ENCODE measurements around the gene SLC7A5. TPM values are rescaled to one million over a fixed set of nuclear protein-coding genes. Genes with fewer than 3 reads are reported as not detected.
"Not testable (repeated sequence)": the region's sequence is repeated elsewhere in the genome, so short reads cannot be mapped to it uniquely, and the experiment has no call there.

Gene SLC7A5
- total RNA-seq, result 13.4 TPM

GRCh38 chr16:87869061-87869878, at the start of gene SLC7A5:
Gene SLC7A5 (minus strand): TSS chr16:87869507. CDS start chr16:87869422, 85 bp downstream.
- DNase-seq (ENCODE audit: low spot score), result peak; percentile 72
- peak; percentile 86 for ATAC-seq

DNA sequence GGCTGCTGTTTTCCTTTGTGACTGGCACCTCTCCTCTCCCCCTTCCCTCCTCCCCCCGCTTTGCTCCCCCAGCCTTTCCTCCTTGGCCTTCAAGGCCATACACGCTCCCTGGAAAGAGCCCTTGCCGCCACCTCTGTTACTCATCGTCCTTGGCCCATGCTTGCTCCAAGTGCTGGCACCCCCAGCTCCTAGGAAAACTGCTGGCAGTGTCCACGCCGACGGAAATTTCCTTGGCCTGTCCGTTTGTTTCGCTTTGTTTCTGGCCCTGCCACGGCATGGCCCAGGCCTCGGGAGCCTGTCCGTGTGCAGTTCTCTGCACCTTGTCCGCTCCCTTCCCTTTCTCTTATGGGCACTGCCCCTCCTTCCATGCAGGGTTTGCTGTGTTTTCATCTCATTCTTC, 49.0 kb upstream of the SLC7A5 start:
- no peak for ATAC-seq
- no peak for DNase-seq (ENCODE audit: low spot score)

- no peak for DNase-seq (ENCODE audit: low spot score)
- ATAC-seq, result no peak
Measured at GRCh38 chr16:87917503-87917902, 48.2 kb upstream of the SLC7A5 start.

GRCh38 chr16:87914812-87915211, 45.5 kb upstream of the SLC7A5 start:
- ATAC-seq, result no peak
- DNase-seq (ENCODE audit: low spot score), result no peak

DNA sequence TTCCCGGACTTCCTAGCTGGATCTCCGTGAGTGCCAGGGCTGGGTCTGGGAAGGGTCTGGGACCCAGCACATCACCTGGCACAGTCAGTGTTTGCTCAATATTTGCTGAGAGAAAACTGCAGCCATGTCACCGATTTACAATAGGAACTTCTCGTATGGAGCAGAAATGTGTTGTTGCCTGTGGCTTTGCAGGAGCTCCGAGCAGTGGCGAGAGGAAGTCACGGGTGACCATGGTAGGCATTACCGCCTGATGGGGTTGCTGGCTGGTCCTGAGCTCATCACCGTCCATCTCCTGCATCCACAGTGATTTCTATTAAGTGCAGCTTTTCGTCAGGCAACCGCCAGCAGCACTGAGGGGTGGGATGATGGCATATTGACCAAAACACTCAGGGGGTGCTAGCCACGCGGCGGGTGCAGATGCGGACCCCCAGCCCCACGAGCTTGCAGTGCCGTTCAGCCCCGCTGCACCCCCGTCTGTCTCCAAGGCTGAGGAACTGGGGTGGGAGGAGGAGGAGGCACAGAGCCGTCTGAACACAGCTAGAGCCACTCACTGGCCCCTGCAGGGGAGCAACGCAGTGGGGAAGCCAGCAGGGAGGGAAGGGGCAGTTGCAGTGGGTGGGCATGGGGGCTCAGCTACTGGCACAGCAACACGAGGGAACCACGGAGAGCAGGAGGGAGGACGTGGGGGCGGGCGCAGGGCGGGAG, 44.9 kb upstream of the SLC7A5 start:
- ATAC-seq; DNase-seq (ENCODE audit: low spot score): not testable (repeated sequence)

DNA sequence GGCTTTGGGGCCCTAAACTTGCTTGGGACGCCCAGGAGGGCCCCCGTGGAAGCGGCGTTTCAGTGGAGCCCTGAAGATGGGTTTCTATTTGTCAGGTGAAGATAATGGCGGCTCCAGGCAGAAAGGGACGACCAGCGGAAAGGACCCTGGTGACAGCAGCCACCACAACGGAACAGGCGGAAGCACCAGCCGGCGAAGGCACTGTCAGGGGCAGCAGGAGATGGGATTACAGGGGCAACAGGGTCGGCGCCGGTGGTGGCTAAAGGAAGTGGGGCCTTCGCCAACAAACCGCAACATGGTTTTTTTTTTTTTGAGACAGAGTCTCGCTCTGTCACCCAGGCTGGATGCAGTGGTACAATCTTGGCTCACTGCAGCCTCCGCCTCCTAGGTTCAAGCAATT, 43.4 kb upstream of the SLC7A5 start:
- not testable (repeated sequence) for DNase-seq (ENCODE audit: low spot score); ATAC-seq

GRCh38 chr16:87911106-87911763, 41.9 kb upstream of the SLC7A5 start:
- peak; percentile 76 for ATAC-seq
- peak; percentile 72 for DNase-seq (ENCODE audit: low spot score)

GRCh38 chr16:87909203-87909935, 40.1 kb upstream of the SLC7A5 start:
- not testable (repeated sequence) for DNase-seq (ENCODE audit: low spot score)
- peak; percentile 41 for ATAC-seq

DNA sequence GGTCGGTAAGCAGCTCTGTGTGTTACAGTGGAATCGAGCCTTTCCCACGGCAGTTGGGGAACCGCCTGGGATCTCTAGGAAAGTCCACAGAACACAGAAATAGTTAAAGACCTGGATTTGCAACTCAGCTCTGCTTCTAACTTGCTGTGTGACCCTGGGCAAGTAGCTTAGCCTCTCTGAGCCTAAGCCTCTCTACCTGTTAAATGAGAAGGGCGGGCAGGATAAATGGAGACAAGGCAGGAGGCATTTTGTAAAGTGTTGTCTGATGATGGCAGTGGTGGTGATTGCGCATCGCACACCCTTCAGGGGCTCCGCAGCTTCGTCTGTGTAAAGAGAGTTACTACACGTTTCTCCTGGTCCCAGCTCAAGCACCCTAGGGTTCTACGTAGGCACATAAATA, 38.8 kb upstream of the SLC7A5 start:
- not testable (repeated sequence) for DNase-seq (ENCODE audit: low spot score); ATAC-seq

- ATAC-seq; DNase-seq (ENCODE audit: low spot score): not testable (repeated sequence)
Measured at GRCh38 chr16:87905521-87905920, 36.2 kb upstream of the SLC7A5 start.

GRCh38 chr16:87904963-87905362, 35.7 kb upstream of the SLC7A5 start:
- peak; percentile 12 for ATAC-seq

DNA sequence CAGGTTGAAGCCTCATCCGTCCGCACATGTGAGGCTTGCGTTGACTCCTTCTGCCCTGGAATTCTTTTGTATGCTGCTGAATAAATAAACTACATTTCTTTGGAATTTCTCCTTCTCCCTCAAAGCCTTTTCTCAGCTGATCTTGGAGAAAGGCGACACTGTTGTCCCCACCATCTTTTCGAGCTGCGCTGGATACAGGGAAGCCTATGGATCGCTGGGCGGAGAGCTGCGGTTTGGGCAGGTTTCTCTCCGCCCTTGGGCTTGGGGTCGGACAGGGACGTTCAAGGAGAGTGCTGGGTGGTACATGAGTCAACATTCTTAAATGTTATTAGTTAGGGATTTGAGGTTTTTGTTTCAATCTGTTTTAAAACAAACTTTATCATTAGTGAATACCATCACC, 31.2 kb upstream of the SLC7A5 start:
- ATAC-seq; DNase-seq (ENCODE audit: low spot score): not testable (repeated sequence)

More at GRCh38 chr16:87904963-87905362, 35.7 kb upstream of the SLC7A5 start:
- DNase-seq (ENCODE audit: low spot score), result not testable (repeated sequence)

- ATAC-seq (no peak), DNase-seq (ENCODE audit: low spot score) (no peak)
Measured at GRCh38 chr16:87897521-87898505, 28.5 kb upstream of the SLC7A5 start.

DNA sequence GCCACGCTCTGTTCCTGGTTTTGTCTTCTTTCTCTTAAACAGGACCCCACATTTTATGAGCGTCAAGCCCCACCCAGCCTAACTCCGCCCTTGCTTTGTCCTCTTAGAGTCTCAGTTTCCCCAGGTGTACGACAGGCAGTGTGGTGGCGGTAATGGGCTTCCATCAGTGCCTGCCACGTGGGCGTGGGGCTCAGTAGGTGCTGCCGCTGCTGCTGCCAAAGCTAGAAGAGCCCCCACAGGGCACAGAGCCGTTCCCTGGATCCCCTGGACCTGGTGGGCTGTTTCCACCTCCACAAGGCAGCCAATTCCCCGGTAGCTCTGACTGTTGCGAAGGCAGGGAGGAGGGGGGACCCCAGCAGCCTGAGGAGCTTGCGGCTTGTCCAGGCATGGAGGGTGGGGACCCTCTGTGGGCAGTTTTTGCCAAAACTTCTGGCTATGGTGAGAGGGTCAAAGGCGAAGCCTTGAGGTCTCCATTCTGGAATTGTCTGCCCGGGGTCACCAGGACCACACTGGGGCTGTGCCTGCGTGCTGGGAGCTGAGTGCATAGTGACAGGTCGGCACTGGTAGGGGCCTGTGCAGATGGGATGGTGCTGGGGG, 27.7 kb upstream of the SLC7A5 start:
- DNase-seq (ENCODE audit: low spot score); ATAC-seq: not testable (repeated sequence)

DNA sequence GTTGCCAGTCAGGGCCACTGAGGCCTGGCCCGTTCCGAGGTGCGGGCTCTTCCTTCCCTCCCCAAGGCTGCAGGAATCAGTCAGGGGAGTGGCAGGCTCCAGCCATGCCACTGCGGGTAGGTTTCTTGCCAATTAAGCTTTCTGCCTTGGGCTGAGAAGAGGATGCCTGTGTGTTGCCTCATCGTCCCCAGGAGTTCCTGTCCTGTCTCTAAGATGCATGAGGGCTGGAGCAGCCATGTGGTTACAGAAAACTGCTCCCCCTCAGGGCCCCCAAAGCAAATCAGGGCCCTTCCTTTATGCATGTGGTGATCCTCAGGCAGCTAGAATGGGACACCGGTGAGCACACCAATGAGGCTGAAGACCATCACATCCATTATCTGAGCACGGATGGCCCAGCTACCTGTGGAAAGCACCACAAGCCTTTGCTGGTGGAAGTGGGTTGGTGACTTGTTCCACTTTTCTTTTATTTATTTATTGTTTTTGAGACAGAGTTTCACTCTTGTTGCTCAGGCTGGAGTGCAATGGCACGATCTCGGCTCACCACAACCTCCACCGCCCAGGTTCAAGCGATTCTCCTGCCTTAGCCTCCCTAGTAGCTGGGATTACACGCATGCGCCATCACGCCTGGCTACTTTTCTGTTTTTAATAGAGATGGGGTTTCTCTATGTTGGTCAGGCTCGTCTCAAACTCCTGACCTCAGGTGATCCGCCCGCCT, 27.0 kb upstream of the SLC7A5 start:
- peak; percentile 3 for ATAC-seq
- DNase-seq (ENCODE audit: low spot score), result not testable (repeated sequence)

- ATAC-seq, result peak; percentile 5
- no peak for DNase-seq (ENCODE audit: low spot score)
Measured at GRCh38 chr16:87895641-87896141, 26.4 kb upstream of the SLC7A5 start.

DNA sequence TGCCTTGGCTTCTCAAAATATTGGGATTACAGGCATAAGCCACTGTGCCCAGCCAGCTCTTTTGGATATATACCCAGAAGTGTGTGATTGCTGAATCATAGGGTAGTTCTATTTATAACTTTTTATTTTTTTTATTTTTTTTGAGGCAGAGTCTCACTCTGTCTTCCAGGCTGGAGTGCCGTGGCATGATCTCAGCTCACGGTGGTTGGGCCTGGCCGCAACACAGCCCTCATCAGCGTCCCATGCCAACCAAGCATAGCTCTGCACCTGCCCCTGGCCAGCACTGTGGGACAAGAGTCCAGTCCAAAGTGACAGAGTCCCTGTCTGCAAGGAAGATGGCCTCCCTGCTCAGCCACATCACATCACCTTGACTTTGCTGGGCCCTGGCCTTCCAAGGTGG, 24.7 kb upstream of the SLC7A5 start:
- peak; percentile 72 for DNase-seq (ENCODE audit: low spot score)
- ATAC-seq, result peak; percentile 88

- no peak for ATAC-seq
- DNase-seq (ENCODE audit: low spot score), result no peak
Measured at GRCh38 chr16:87891764-87892163, 22.5 kb upstream of the SLC7A5 start.
